Left hindlimb (tissue), 1 donor: ENCODE measurements around the gene BRCC3.

ENCODE experiments used
- DNase-seq: peaks from one replicate; pipeline ENCODE4 v3.0.0-alpha.2; 2018

BRCC3 gene

DNA sequence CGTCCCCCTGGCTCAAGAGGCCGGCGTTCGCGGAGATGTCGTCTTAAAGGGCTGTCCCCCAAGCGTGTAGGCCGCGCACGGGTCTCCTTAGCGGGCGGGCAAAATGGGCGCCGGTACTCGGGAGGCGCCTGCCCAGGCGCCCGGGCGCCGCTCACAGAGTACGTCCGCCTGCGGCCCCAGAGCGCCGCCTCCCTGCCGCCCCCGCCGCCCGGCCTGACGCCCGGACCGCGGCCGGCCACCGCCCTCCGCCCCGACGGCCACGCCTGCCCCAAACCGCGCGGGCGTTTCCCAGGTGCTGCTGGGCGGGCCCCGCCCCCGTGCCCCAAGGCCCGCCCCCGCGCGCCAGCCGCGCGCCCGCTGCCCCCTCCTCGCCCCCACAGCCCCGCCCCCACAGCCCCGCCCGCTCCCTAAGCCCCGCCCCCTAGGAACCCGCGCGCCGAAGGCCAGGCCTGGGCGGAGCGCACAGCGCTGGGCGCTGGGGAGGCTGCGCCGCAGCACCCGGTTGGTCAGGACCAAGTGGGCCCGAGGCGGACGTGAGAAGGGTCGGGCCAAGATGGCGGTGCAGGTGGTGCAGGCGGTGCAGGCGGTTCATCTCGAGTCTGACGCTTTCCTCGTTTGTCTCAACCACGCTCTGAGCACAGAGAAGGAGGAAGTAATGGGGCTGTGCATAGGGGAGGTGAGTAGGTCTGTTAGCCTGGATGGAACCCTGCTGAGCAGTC is at the start of gene BRCC3, which contains the start of the genes CMC4 and MTCP1:
BRCC3 (plus strand) TSS at position 534 of the 719 bp plus-strand sequence; CDS start at position 554, 20 bp downstream.
CMC4 (minus strand) TSS at position 162 of the 719 bp plus-strand sequence. CDS start 7,113 bp downstream, outside the sequence.
MTCP1 (minus strand) TSS at position 162 of the 719 bp plus-strand sequence. CDS start 5,126 bp downstream, outside the sequence.
- peak; percentile 84 for DNase-seq

GRCh38 chrX:155022585-155022984 is 48.7 kb upstream of the BRCC3 start, which contains the start of gene F8:
TSS of gene F8 (minus strand) at chrX:155022723. CDS start at chrX:155022552, 171 bp downstream.
- DNase-seq: no peak

DNA sequence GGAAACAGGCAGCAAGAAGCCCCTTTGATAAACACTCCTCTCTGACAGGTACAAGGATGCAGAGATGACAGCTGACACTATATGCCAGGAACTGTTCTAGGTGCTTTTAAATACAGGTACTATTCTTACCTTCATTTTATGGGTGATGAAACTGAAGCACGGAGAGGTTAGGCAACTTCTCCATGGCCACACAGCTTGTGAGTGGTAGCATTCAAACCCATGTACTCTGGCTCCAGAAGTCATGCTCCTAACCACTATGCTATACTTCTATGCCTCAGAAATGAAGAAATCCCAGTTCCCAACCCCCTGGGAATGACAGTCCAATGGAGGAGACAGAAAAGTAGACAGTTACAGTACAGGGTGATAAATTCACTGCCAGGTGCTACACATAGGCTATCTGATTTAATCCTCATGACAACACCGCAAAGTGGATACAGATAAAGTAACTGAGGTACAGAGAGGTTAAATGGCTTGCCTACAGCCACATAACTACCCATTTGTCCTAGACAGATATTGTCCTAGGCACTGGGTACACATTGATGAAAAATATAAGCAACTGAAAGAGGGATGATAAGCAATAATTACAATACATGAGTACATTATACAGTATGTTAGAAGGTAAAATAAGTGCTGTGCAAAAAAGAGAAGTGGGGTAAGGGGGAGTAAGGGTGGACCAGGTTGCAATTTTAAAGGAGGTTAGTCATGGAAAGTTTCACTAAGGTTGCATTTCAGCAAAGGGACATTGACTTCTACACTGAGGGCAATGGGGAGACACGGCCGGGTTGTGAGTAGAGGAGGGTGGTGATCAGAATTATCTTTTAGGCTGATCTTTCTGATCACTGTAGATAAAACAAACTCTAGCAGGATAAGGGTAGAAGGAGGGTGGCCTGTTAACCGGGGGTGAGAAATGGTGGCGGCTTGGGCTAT is 47.1 kb upstream of the BRCC3 start:
- no peak for DNase-seq

- no peak for DNase-seq
Measured at GRCh38 chrX:155026420-155026726, 44.9 kb upstream of the BRCC3 start.

DNA sequence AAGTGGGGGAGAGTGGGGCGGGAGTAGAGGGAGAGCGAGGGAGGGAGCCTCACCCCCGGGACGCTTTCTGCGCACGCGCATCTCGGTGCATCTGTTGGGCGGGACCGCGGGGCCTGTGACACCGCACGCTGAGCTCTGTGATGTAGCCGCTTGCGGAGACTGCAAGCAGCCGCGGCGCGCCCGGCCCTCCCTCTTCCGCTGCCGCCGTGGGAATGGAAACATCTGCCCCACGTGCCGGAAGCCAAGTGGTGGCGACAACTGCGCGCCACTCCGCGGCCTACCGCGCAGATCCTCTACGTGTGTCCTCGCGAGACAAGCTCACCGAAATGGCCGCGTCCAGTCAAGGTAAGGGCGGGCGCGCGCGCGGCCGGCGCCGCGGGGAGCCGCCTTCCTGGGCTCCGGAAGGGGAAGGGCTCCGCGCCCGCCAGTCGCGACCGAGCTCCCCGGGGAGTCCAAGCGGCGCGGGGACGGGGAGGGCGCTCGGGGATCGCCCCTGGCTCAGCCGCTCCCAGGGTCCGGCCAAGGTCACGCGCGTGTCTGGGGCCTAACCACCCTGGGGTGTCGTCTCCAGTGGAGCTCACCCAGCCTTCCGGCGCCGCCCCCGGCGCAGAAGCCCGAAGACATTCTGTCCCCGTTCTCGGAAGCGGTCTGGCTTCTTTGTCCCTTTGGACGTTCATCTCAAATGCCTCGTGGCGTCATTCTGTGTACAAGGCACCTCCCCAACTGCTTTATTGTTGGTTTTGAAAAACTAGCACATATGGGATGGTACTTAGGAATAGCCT is 44.4 kb upstream of the BRCC3 start, which contains the start of gene FUNDC2:
FUNDC2 (plus strand) TSS at position 118 of the 782 bp plus-strand sequence; CDS start at position 213, 95 bp downstream.
- peak; percentile 95 for DNase-seq

DNA sequence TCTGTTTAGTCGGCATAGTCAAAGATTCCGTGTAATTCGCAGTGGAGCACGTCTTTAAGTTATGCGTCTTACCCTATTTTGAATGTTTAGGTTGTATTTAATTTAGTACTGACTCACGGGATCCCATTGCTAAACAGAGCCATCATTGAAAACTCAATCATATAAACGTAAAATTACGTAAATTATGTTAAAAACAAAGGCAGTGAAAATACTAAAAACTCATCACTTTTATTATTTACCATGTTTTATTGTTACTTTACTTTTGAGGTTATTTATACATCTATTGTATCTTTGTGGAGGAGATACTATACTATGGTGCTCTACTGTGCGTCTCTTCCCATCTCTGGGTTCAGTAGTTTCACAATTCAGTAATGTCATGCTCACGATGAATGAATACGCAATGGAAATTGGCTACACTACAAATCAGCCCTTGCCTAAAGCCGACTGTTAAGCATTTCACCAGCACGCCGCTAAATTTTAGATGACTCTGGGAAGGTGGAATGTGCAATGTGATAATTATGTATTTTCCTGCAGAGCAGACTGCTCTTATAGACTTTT is 43.7 kb upstream of the BRCC3 start:
- no peak for DNase-seq

- no peak for DNase-seq
Measured at GRCh38 chrX:155028129-155028528, 43.2 kb upstream of the BRCC3 start.

- DNase-seq: no peak
Measured at GRCh38 chrX:155028877-155029291, 42.4 kb upstream of the BRCC3 start.

DNA sequence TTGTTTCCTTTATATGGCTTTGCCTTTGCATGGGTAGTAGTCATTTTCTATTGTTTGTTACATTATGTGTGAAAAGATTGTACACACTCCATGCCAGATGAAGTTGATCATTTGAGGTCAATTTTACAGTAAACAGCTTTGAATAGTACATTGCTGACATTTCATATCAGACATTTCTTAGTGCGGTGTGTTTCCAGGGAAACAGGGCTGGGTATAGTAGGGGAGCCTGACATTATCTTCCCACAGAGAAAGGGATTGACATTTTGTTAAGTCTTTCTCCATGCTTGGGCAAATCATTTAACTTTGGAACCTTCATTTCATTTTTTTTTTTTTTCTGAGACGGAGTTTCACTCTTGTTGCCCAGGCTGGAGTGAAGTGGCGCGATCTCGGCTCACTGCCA is 39.7 kb upstream of the BRCC3 start:
- no peak for DNase-seq

DNA sequence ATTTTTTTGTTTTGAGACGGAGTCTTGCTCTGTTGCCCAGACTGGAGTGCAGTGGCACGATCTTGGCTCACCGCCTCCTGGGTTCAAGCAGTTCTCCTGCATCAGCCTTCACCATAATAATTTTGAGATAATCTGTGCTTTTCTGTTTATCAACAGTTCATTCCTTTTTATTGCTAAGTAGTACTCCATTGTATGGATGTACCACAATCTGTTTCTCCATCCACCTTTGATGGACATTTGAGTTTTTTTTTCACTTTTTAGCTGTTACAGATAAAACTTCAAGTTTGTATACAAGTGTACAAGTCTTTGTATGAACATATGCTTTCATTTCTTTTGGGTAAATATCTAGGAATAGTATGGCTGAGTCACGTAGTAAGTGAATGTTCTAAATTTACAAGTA is 35.6 kb upstream of the BRCC3 start:
- DNase-seq: no peak

- no peak for DNase-seq
Measured at GRCh38 chrX:155046129-155046810, 25.0 kb upstream of the BRCC3 start.

GRCh38 chrX:155046811-155047528 is 24.3 kb upstream of the BRCC3 start:
- DNase-seq: no peak

- DNase-seq: peak; percentile 35
Measured at GRCh38 chrX:155048977-155049619, 22.2 kb upstream of the BRCC3 start.

- no peak for DNase-seq
Measured at GRCh38 chrX:155052738-155053498, 18.4 kb upstream of the BRCC3 start.

GRCh38 chrX:155053656-155054055 is 17.7 kb upstream of the BRCC3 start:
- DNase-seq: no peak

- DNase-seq: no peak
Measured at GRCh38 chrX:155054255-155054654, 17.1 kb upstream of the BRCC3 start.

DNA sequence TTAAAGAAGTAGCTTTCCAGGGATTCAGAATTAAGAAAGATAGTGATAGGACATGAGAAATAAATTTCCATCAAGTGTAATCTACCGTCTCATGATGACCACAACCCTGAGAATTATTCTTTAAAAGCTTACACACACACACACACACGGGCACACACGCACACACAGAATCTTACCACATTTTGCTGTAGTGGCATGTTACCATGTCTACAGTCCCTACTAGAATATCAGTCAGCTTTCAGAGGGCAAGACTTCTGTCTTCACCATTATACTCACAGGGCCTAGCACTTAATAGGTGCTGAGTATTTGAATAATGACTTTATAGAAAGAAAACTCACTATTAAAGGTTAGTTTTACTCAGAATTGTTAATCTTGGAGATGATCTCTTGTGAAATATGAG is 15.8 kb upstream of the BRCC3 start:
- DNase-seq: no peak

- no peak for DNase-seq
Measured at GRCh38 chrX:155056471-155056870, 14.8 kb upstream of the BRCC3 start.
